ENCODE measurements around the gene ABCC5. TPM values are rescaled to one million over a fixed set of nuclear protein-coding genes. Genes with fewer than 3 reads are reported as not detected.

Gene ABCC5
- total RNA-seq, result 46.7 TPM

GRCh38 chr3:184017672-184018423, at the start of gene ABCC5:
ABCC5 (minus strand) TSS chr3:184017884; CDS start chr3:184014392, 3,492 bp downstream.

GRCh38 chr3:184052767-184053166, 35.1 kb upstream of the ABCC5 start, which contains the start of gene HTR3C:
HTR3C (plus strand) TSS chr3:184053047; CDS start chr3:184053081, 34 bp downstream.

GRCh38 chr3:184031187-184031792, 13.6 kb upstream of the ABCC5 start, which contains the start of gene HTR3D:
HTR3D (plus strand) TSS chr3:184031742; CDS start chr3:184031742, 0 bp downstream.

GRCh38 chr3:183884427-183885296, 133.0 kb downstream of the ABCC5 start, which contains the start of gene PARL:
PARL (minus strand) TSS chr3:183884880; CDS start chr3:183884846, 34 bp downstream.

Small RNA genes lying within 50 kb of the gene (small RNA-seq; reads per million reads assigned to genes)
- not detected for gene MIR4448 (ENCODE audit: low replicate concordance)

Other genes with a start within 250 kb of the ABCC5 start
- gene MAP6D1, start 192.3 kb downstream of the ABCC5 start, total RNA-seq, result 4.0 TPM
- 27.9 TPM for gene PARL, start 133.0 kb downstream of the ABCC5 start, total RNA-seq
- not detected for gene HTR3D, start 13.9 kb upstream of the ABCC5 start, total RNA-seq
- not detected for gene HTR3C, start 35.2 kb upstream of the ABCC5 start, total RNA-seq
- not detected for gene HTR3E, start 79.2 kb upstream of the ABCC5 start, total RNA-seq
- 32.2 TPM for gene EIF2B5, start 117.5 kb upstream of the ABCC5 start, total RNA-seq
- gene DVL3, start 137.5 kb upstream of the ABCC5 start, total RNA-seq, result 59.7 TPM
- gene AP2M1, start 157.0 kb upstream of the ABCC5 start, total RNA-seq, result 235 TPM
- 65.3 TPM for gene ABCF3, start 168.3 kb upstream of the ABCC5 start, total RNA-seq
- gene VWA5B2, start 211.7 kb upstream of the ABCC5 start, total RNA-seq, result 0.99 TPM
- 28.7 TPM for gene ALG3, start 231.1 kb upstream of the ABCC5 start, total RNA-seq
- 1.8 TPM for gene EEF1AKMT4, start 231.8 kb upstream of the ABCC5 start, total RNA-seq
- gene CAMK2N2, start 243.7 kb upstream of the ABCC5 start, total RNA-seq, result 0.70 TPM

Data from metanephros (tissue), 2 donors.